Thyroid gland (tissue), 4 donors: Measurements from ENCODE around the gene MRPS11. TPM values are rescaled to one million over a fixed set of nuclear protein-coding genes. Genes with fewer than 3 reads are reported as not detected.

Experiments used
- DNase-seq, 2 donors: peaks; one replicate each; pipeline ENCODE4 v3.0.0-alpha.2; 2019
- H3K27ac ChIP-seq, 3 donors: fragments of 200-600 bp; sonication (generic); 1 replicate in 2 of 3; 2 replicates in 1 of 3; pipeline ENCODE4 v1.5.1; 2016 to 2019; ENCODE audit warnings: mild to moderate bottlenecking in 1 of 3, moderate library complexity in 1 of 3
- H3K27me3 ChIP-seq: fragments of 200-600 bp; sonication (generic); one replicate; pipeline ENCODE4 v1.5.1; 2019
- H3K36me3 ChIP-seq, 2 donors: fragments of 200-600 bp; sonication (generic); one replicate each; pipeline ENCODE4 v1.5.1; 2016 to 2019
- H3K4me1 ChIP-seq, 2 donors: fragments of 200-600 bp; sonication (generic); one replicate each; pipeline ENCODE4 v1.5.1; 2017 to 2019
- H3K4me3 ChIP-seq, 3 donors: fragments of 200-600 bp; sonication (generic); replicated peaks in 1 of 3; 1 replicate in 2 of 3; 2 replicates in 1 of 3; pipeline ENCODE4 v1.5.1; 2016; ENCODE audit warnings: mild to moderate bottlenecking in 1 of 3
- H3K9me3 ChIP-seq: fragments of 200-600 bp; sonication (generic); one replicate; pipeline ENCODE4 v1.5.1; 2017
- CTCF ChIP-seq, 6 experiments: fragments of 200-600 bp in 3 of 6; fragments of 450-650 bp in 3 of 6; sonication (generic) in 3 of 6; IDR thresholded peaks; one replicate each; pipeline ENCODE4 v1.5.1; 2016 to 2019; ENCODE audit warnings: antibody characterized with exemption in 6 of 6, mild to moderate bottlenecking in 2 of 6, inconsistent platforms in 1 of 6, moderate library complexity in 1 of 6
- POLR2A ChIP-seq, 2 donors: fragments of 450-650 bp; IDR thresholded peaks; one replicate each; pipeline ENCODE4 v1.6.1; 2017; ENCODE audit warnings: antibody characterized with exemption in 2 of 2, mild to moderate bottlenecking in 2 of 2, moderate library complexity in 1 of 2
- WGBS, 2 donors: methylation state at CpG; one replicate each; pipeline ENCODE4 v1.1.5; 2017; 5-methylcytosine and 5-hydroxymethylcytosine counted together
- intact Hi-C: fragments of 100-400 bp; cut with DNase I; formaldehyde crosslinking; loops from one replicate; pipeline ENCODE4 v1.15.1; 2023
- total RNA-seq, 4 donors: library from RNA; depleted of rRNA; stranded (reverse); fragments of >200 nt; gene quantifications; one replicate each; pipeline ENCODE4 v1.2.3, GENCODE V29; 2016

The MRPS11 gene
- total RNA-seq, 4 donors from 2014 or later = 44.2 to 95.3 (median 65.0) TPM

- Histone ChIP-seq H3K4me1 (no peaks in the 10 kb centered on the region), H3K27me3 (no peaks in the 10 kb centered on the region), H3K36me3 (peaks cover 32 to 40% of the 10 kb centered on the region in 2 donors), H3K4me3 (no peak overlapping the region), H3K27ac (no peak overlapping the region), H3K9me3 (no peaks in the 10 kb centered on the region)
- DNase-seq = peak; percentile 35 to 49
- WGBS, 2 donors = 56 to 64% methylated on average over 8 of the region's 8 CpGs
- intact Hi-C loops = no loop called here
- TF ChIP-seq POLR2A (IDR thresholded peaks at IDR 0.05) = no peak
- TF ChIP-seq CTCF (IDR thresholded peaks at IDR 0.05) = peak; percentile 16 to 69 (median 48)
Measured at GRCh38 chr15:88476635-88477060, 9.1 kb downstream of the MRPS11 start.

GRCh38 chr15:88477126-88477525 is 9.6 kb downstream of the MRPS11 start:
- no peaks in the 10 kb centered on the region for H3K4me1 ChIP-seq
- intact Hi-C loops = no loop called here
- TF ChIP-seq POLR2A (IDR thresholded peaks at IDR 0.05) = no peak
- H3K4me3 ChIP-seq = no peak overlapping the region
- WGBS, 2 donors = 87 to 88% methylated on average over 7 of the region's 7 CpGs
- H3K9me3 ChIP-seq = no peaks in the 10 kb centered on the region
- DNase-seq = no peak
- no peak overlapping the region for H3K27ac ChIP-seq
- peaks cover 32 to 40% of the 10 kb centered on the region in 2 donors for H3K36me3 ChIP-seq
- H3K27me3 ChIP-seq = no peaks in the 10 kb centered on the region

DNA sequence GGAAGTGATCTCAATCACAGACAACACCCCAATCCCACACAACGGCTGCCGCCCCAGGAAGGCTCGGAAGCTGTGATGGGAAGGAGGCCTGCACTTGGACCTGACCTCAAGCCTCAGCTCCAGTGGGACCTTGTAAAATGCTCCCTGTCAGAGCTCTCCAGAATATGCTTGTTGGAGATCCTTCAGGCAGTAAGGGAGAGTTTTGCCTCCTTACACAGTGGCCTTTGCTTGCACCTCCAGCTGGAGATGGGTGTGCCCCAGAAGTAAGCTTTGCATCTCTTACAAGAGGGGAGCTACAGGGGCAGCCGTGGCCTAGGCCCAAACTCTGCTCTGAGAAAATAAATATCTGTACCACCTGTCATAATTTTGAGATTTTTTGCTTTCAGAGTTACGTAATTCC is 10.4 kb downstream of the MRPS11 start:
- intact Hi-C loops = no loop called here
- H3K27me3 ChIP-seq = no peaks in the 10 kb centered on the region
- H3K36me3 ChIP-seq = peaks cover 31 to 40% of the 10 kb centered on the region in 2 donors
- TF ChIP-seq POLR2A (IDR thresholded peaks at IDR 0.05) (no peak), CTCF (IDR thresholded peaks at IDR 0.05) (no peak)
- WGBS, 2 donors = 89 to 93% methylated on average over 5 of the region's 5 CpGs
- H3K4me1 ChIP-seq = no peaks in the 10 kb centered on the region
- no peak overlapping the region for H3K27ac ChIP-seq
- no peak overlapping the region for H3K4me3 ChIP-seq
- H3K9me3 ChIP-seq = no peaks in the 10 kb centered on the region
- no peak for DNase-seq

GRCh38 chr15:88479169-88479568 is 11.7 kb downstream of the MRPS11 start:
- no peak for DNase-seq
- intact Hi-C loops = no loop called here
- TF ChIP-seq POLR2A (IDR thresholded peaks at IDR 0.05) = no peak
- TF ChIP-seq CTCF (IDR thresholded peaks at IDR 0.05) = no peak
- Histone ChIP-seq H3K4me3 (no peak overlapping the region), H3K27me3 (no peaks in the 10 kb centered on the region), H3K9me3 (no peaks in the 10 kb centered on the region), H3K27ac (no peak overlapping the region), H3K36me3 (peaks cover 22 to 33% of the 10 kb centered on the region in 2 donors), H3K4me1 (no peaks in the 10 kb centered on the region)
- 92 to 93% methylated on average over 3 of the region's 3 CpGs for WGBS, 2 donors

DNA sequence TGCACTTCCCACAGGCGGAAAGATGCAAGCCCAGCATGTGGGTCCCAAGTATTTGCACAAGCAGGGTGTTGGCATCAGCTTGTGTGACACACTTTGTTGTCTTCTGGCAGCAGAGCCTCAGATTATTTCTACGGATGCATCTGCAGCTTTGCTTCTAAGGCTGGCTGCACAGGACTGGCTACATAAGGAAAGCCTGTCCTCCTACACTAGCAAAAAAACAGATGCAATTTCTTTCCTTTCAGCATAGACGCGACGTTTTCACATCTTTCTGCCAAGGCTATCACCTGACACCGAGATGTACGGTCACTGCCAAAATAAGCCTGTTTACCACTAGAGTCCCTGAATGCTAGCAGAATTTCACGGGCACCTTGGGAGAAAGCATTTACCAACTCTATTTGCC is 13.5 kb downstream of the MRPS11 start:
- H3K4me3 ChIP-seq = no peak overlapping the region
- no peak for DNase-seq
- no peaks in the 10 kb centered on the region for H3K27me3 ChIP-seq
- H3K4me1 ChIP-seq = no peaks in the 10 kb centered on the region
- H3K36me3 ChIP-seq = peaks cover 14 to 22% of the 10 kb centered on the region in 2 donors
- intact Hi-C loops = no loop called here
- no peaks in the 10 kb centered on the region for H3K9me3 ChIP-seq
- TF ChIP-seq CTCF (IDR thresholded peaks at IDR 0.05) (no peak), POLR2A (IDR thresholded peaks at IDR 0.05) (no peak)
- WGBS, 2 donors = 80 to 82% methylated on average over 8 of the region's 8 CpGs
- H3K27ac ChIP-seq = no peak overlapping the region

DNA sequence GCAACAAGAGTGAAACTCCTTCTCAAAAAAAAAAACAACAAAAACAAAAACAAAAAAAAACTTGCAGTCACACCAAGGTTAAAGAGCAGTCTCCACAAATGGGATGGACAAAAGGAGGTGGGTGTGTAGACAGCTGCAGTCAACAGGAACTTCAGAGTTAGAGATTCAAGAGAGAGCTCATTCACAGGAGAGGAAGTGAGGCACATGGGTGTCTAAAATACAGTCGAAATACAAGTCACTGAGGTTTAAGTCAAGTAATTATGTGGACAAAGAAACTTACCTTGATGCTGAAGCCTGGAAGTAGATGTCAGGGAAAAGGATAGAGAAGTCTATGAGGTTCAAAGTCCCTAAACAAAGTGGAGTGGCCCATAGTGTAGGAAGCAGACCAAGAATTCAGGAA is 14.8 kb downstream of the MRPS11 start:
- no peaks in the 10 kb centered on the region for H3K4me1 ChIP-seq
- no peak overlapping the region for H3K27ac ChIP-seq
- TF ChIP-seq POLR2A (IDR thresholded peaks at IDR 0.05) = no peak
- TF ChIP-seq CTCF (IDR thresholded peaks at IDR 0.05) = no peak
- 71 to 77% methylated on average over 1 of the region's 1 CpG for WGBS, 2 donors
- intact Hi-C loops = no loop called here
- no peaks in the 10 kb centered on the region for H3K9me3 ChIP-seq
- H3K36me3 ChIP-seq = peaks cover 12 to 18% of the 10 kb centered on the region in 2 donors
- H3K27me3 ChIP-seq = no peaks in the 10 kb centered on the region
- DNase-seq = no peak
- no peak overlapping the region for H3K4me3 ChIP-seq
